Progenitor cell of endocrine pancreas (in vitro differentiated cells): ENCODE data around the gene ITGA1. TPM values are rescaled to one million over a fixed set of nuclear protein-coding genes. Genes with fewer than 3 reads are reported as not detected.
"Not testable (repeated sequence)": the region's sequence is repeated elsewhere in the genome, so short reads cannot be mapped to it uniquely, and the experiment has no call there.

ENCODE experiments used
- DNase-seq: peaks from one replicate; pipeline ENCODE4 v3.0.0; 2021; ENCODE audit warnings: low spot score; ENCODE audit not compliant: unreplicated experiment
- H3K27ac Mint-ChIP-seq: 2 replicates; pipeline ENCODE4 v1.8.0; 2021; ENCODE audit warnings: mild to moderate bottlenecking, moderate library complexity, mixed read lengths
- H3K27me3 Mint-ChIP-seq: 2 replicates; pipeline ENCODE4 v1.8.0; 2021; ENCODE audit warnings: mixed read lengths
- H3K36me3 Mint-ChIP-seq: 2 replicates; pipeline ENCODE4 v1.8.0; 2022; ENCODE audit warnings: mixed read lengths; ENCODE audit not compliant: insufficient read depth
- H3K4me1 Mint-ChIP-seq: 2 replicates; pipeline ENCODE4 v1.8.0; 2021; ENCODE audit warnings: low read depth, mixed read lengths
- H3K4me3 Mint-ChIP-seq: 2 replicates; pipeline ENCODE4 v1.8.0; 2021; ENCODE audit warnings: low read depth, mild to moderate bottlenecking, moderate library complexity, mixed read lengths
- H3K9me3 Mint-ChIP-seq: 2 replicates; pipeline ENCODE4 v1.8.0; 2021; ENCODE audit warnings: low read depth, mixed read lengths
- total RNA-seq: library from RNA; stranded (reverse); gene quantifications from 2 replicates; pipeline ENCODE4 v1.2.1, GENCODE V29; 2021
- TF ChIP-seq, protein P1 (sequence below): fragments of 200-600 bp; sonication (generic); IDR thresholded peaks from one replicate; pipeline ENCODE4 v1.5.0; 2021; ENCODE audit warnings: antibody characterized with exemption, mild to moderate bottlenecking; ENCODE audit not compliant: unreplicated experiment

ITGA1 gene
- total RNA-seq, 1 donor from 2014 or later: 6.4 TPM

DNA sequence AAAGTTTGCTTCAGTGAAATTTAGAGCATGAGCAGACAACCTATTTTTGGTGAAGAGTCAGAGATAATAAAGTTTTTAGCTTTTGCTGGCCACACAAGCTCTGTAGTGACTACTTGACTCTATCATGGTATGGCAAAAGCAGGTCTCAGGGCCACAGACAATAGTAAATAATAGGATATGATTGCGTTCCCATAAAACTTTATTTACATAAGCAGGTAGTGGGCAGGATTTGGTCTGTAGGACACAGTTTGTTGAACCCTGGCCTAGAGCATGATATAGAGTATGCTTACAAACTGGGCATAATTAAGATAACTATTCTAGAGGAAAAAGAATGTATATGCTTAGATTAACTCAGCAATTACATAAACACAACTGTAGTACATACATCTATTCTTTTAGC lies 30.1 kb downstream of the ITGA1 start:
- Mint-ChIP-seq H3K27me3 (no peaks in the 10 kb centered on the region), H3K36me3 (no peaks in the 10 kb centered on the region), H3K27ac (no peak overlapping the region), H3K9me3 (no peaks in the 10 kb centered on the region), H3K4me1 (no peaks in the 10 kb centered on the region), H3K4me3 (no peak overlapping the region)
- TF ChIP-seq, protein P1, sequence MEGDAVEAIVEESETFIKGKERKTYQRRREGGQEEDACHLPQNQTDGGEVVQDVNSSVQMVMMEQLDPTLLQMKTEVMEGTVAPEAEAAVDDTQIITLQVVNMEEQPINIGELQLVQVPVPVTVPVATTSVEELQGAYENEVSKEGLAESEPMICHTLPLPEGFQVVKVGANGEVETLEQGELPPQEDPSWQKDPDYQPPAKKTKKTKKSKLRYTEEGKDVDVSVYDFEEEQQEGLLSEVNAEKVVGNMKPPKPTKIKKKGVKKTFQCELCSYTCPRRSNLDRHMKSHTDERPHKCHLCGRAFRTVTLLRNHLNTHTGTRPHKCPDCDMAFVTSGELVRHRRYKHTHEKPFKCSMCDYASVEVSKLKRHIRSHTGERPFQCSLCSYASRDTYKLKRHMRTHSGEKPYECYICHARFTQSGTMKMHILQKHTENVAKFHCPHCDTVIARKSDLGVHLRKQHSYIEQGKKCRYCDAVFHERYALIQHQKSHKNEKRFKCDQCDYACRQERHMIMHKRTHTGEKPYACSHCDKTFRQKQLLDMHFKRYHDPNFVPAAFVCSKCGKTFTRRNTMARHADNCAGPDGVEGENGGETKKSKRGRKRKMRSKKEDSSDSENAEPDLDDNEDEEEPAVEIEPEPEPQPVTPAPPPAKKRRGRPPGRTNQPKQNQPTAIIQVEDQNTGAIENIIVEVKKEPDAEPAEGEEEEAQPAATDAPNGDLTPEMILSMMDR: no peak
- no peak for DNase-seq

DNA sequence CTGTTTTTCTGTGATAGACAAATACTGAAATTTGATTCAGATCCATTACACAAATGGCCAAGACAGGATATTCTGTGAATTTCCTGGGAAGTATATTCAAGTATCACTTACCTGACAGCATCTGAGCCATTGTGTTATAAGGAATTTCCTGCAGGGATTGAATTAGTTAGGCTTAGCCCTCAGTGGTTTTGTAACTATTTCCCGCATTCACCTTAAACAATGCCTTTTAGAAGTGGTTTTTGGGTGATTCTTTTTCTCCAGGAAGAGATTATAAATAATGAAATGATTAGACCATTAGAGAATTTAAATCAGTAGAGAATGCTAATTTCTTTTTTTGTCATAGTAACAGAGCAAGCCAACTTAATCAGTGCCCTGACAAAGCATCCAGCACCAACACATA lies 30.6 kb downstream of the ITGA1 start:
- Mint-ChIP-seq H3K27ac (no peak overlapping the region), H3K4me3 (no peak overlapping the region), H3K4me1 (no peaks in the 10 kb centered on the region), H3K36me3 (no peaks in the 10 kb centered on the region), H3K27me3 (no peaks in the 10 kb centered on the region), H3K9me3 (no peaks in the 10 kb centered on the region)
- DNase-seq: no peak
- TF ChIP-seq, protein P1: no peak

DNA sequence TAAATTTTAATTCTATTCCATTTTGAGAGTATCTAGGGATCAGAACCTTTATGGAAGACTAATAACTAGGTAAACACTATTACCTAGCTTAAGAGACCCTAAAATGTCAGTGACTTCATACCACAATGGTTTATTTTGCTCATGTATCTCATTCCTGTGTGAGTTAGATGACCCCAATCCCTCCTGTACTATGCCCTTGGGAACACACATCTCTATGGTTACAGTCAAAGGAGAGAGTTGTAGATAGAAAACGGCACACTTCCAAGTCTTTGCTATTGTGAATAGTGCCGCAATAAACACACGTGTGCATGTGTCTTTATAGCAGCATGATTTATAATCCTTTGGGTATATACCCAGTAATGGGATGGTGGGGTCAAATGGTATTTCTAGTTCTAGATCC lies 31.1 kb downstream of the ITGA1 start:
- not testable (repeated sequence) for H3K36me3 Mint-ChIP-seq, H3K27me3 Mint-ChIP-seq, H3K4me1 Mint-ChIP-seq, DNase-seq, H3K4me3 Mint-ChIP-seq, H3K27ac Mint-ChIP-seq, H3K9me3 Mint-ChIP-seq

DNA sequence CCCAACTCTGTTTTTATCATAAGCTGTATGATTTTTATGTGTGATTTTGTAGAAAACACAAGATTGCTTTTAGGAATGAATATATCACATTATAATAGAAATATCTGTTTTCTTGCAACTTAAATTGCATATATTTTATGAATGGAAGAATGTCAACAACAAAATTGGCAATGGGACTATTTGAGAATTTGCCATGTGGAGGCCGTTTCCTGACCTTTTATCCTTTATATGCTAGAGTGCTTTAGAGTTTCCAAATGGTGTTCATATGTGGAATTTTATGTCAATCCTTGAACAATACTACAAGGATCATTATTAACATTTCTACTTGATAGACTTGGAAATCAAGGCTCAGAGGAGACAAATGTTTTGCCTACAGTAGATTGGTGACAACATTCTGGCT lies 34.2 kb downstream of the ITGA1 start:
- Mint-ChIP-seq H3K4me3 (no peak overlapping the region), H3K27me3 (no peaks in the 10 kb centered on the region), H3K36me3 (no peaks in the 10 kb centered on the region), H3K4me1 (peaks cover 2% of the 10 kb centered on the region), H3K9me3 (no peaks in the 10 kb centered on the region), H3K27ac (no peak overlapping the region)
- DNase-seq: no peak
- TF ChIP-seq, protein P1: no peak

DNA sequence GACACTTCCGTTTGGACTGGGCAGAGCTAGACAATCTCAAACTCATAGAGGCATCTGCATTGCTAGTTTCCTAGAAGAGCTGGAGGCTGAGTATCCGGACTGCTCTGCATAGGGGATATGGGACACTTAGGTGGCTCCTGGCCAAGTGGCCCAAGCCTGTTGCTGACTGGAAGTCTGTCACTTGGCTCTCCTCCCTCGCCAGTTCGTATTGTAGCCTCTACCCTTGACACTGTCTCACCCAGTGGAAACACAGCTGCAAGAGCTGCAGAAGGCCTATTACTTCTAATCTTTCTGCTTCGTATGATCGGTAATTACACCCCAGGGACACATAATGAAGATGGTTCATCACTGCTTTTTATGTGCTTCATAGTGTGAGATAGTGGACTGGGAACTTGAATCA lies 34.7 kb downstream of the ITGA1 start:
- Mint-ChIP-seq H3K4me3 (no peak overlapping the region), H3K27ac (no peak overlapping the region), H3K27me3 (no peaks in the 10 kb centered on the region), H3K9me3 (peaks cover 1% of the 10 kb centered on the region), H3K4me1 (peaks cover 2% of the 10 kb centered on the region), H3K36me3 (no peaks in the 10 kb centered on the region)
- TF ChIP-seq, protein P1: no peak
- no peak for DNase-seq

DNA sequence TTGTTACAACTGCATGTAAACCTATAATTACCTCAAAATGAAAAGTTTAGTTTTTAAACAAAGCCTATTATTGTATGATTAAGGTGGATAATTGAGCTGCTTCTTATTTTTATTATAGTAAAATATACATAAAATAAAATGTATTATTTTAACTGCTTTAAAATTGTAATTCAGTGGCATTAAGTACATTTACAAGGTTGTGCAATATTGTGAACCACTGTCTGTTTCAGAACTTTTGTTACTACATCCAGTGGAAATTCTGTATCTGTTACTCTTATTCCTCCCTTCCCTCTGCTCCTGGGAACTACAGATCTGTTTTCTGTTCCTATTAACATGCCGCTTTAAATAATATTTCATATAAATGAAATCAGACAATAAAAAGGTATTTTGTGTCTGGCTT lies 37.1 kb downstream of the ITGA1 start:
- Mint-ChIP-seq H3K36me3 (no peaks in the 10 kb centered on the region), H3K27me3 (no peaks in the 10 kb centered on the region), H3K9me3 (peaks cover 3% of the 10 kb centered on the region), H3K27ac (no peak overlapping the region), H3K4me3 (no peak overlapping the region), H3K4me1 (peaks cover 2% of the 10 kb centered on the region)
- TF ChIP-seq, protein P1: no peak
- DNase-seq: no peak
